Renal pelvis (tissue), 4 donors: Measurements from ENCODE around the gene NTM. TPM values are rescaled to one million over a fixed set of nuclear protein-coding genes. Genes with fewer than 3 reads are reported as not detected.

ENCODE experiments used
- DNase-seq: peaks from one replicate; pipeline ENCODE4 v3.0.0-alpha.2; 2013
- polyA plus RNA-seq, 3 donors: library from polyadenylated mRNA; unstranded; fragments of 120-200 nt; gene quantifications; one replicate each; pipeline ENCODE4 v1.2.1, GENCODE V29; 2013; ENCODE audit not compliant: insufficient read length in 3 of 3

The NTM gene
- polyA plus RNA-seq, 3 donors: 37.2 to 44.8 (median 37.5) TPM

DNA sequence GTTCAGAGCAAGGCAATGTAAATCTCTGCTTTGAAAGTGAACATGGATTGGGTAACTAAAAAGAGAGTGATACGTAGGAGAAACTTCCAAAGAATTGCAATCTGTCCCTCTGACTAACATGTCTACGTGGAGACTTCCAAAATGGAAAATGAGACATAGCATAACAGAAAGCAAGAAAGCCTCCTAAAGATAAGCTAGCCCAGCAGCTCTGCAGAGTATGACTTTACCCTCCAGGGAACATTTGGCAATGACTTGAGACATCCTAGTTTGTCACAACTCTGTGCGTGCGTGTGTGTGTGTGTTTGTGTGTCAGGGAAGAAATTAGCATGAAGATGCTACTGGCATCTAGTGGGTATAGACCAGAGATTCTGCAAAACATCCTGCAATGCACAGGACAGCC is 817.4 kb downstream of the NTM start:
- DNase-seq: no peak

GRCh38 chr11:132196928-132197327 is 826.5 kb downstream of the NTM start:
- DNase-seq: no peak

DNA sequence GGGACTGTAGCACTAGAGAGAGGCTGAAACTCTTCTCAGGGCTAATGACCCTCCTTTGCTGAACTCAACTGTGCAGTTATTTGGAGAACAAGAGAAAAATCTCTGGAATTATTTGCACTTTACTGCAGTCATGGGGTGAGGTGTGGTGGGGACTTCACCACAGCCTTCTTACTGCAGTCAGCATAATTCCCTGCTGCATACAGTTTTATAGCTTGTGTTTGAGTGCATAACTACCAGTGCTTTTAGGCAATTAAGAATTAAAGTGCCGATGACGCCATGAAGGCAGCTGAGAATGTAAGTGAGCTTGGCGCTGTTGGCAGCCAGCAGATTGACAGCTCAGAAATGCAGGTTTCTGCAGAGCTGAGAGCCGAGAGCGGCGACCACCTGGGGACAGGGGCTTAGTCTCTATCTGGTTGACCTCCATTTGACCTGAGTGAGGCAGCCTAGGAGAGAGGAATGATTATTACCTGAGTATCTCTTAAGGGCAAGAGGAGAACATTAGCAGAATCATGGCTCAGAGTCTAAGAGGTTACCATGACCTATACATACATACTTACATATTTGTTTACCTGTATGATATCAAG is 830.0 kb downstream of the NTM start:
- DNase-seq: no peak

DNA sequence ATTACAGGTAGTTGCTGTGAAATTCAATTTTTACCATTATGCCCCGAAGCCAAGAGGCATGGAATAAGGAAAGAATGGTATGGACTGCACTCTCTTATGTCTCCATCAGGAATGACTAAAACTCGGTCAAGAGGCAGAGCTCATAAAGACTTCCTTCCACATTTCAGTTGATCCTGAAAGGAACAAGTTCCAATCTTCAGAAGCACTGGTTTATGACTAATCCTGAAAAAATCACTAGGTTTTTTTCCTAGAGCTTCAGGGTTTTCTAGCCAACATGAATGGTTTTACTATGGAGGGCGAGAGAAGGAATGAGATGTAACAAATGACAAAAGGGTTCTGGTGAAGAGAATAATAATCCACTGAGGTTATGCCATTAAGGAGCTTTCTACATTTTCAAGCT is 832.2 kb downstream of the NTM start:
- no peak for DNase-seq

GRCh38 chr11:132205006-132205405 is 834.6 kb downstream of the NTM start:
- no peak for DNase-seq

DNA sequence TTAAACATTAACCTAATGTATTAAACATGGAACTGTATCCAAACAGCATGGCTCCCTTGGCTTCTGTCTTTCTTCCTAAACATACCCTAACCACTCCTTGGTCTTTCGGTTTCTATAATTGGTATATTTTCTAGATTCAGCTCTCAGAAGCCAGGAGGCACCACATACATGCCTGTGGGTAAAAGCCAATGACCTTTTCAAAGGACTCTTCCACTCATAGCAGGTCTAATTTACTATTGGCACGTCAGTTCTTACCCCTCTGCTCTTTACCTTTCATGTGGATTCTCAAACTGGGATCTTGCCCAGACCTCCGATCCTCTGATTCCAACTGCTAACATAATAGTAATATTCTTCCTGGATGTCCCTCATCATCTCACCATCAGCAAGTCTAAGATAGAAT is 835.1 kb downstream of the NTM start:
- no peak for DNase-seq

GRCh38 chr11:132206993-132207392 is 836.6 kb downstream of the NTM start:
- DNase-seq: no peak

- no peak for DNase-seq
Measured at GRCh38 chr11:132208477-132209055, 838.2 kb downstream of the NTM start.

- no peak for DNase-seq
Measured at GRCh38 chr11:132211479-132211878, 841.1 kb downstream of the NTM start.

- DNase-seq: no peak
Measured at GRCh38 chr11:132217856-132218255, 847.4 kb downstream of the NTM start.

DNA sequence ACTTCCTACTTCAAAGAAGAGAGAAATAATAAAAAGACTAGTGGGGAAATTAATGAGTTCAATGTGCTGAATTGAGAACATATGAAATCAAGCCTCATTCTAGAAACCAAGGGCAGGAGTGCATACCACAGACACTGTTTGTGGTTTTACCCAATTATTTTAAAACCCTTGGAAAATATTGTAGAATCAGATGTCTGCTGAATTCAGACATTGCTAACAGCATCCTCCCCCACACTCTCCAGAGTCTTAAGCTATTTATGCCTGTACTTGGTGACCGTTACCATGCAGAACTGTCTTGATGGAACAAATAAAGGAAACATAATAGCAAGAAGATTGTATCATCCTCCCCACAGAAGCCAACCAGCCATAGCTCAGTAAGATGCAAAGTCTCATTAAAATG is 850.1 kb downstream of the NTM start:
- DNase-seq: peak; percentile 54

- no peak for DNase-seq
Measured at GRCh38 chr11:132222345-132222744, 851.9 kb downstream of the NTM start.

DNA sequence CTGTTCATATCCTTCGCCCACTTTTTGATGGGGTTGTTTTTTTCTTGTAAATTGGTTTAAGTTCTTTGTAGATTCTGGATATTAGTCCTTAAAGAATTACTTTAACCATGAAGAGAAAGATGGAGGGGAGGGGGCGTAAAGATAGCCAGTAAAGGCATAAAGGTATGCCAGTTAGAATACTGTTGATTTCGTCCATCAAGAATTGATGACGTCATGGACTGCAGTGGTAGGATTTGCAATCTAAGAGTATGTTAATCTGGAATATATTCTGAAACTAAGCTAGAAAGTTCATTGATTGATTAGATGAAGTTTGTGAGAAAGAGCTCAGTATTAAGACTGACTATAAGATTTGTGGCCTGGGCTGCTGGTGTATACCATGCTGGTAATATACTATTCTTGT is 856.1 kb downstream of the NTM start:
- DNase-seq: no peak

DNA sequence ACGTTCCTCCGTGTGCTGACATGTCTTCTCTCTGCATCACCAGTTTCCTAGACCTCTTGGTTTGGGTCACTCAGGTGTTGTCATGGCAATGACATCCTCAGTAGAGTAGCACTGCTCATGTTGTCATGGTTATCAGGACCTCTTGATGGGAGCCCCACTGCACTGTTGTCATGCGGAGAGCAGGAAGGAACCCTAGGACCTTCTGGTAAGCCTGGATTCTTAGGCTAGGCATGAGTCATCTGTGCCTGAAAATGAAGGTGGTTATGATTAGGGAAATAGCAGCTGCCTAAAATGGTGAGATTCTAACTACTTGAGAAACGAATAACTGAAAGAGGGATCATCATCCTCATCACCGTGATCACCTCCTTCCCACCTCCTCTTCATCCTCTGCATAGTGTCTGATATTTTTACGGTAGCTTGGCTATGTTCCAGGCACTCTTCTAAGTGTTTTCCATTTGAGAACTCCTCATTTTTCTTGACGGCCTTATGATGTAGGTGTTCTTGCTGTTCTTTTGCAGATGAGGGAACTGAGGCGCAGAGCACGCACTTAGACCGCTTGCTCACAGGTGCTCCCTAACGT is 858.4 kb downstream of the NTM start:
- no peak for DNase-seq

GRCh38 chr11:132231656-132232347 is 861.4 kb downstream of the NTM start:
- no peak for DNase-seq

GRCh38 chr11:132234878-132235277 is 864.5 kb downstream of the NTM start:
- DNase-seq: no peak

DNA sequence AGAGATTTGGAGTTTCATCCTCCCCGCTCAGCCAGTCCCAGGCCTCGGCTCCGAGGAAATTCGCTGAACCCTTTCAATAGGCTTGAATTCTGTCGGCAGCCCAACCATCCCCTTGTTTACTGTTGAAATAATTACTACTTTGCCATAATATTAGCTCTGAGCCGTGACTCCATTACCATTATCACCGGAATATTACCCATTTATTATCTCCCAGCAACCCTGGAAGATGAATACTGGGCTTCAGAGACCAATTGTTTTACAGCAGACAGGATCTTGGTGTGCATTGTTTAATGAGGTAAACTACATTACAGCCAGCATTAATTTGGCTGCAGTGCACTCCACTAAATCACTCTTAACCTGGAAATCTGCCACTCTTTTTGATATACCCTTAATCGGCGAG is 867.4 kb downstream of the NTM start:
- no peak for DNase-seq

DNA sequence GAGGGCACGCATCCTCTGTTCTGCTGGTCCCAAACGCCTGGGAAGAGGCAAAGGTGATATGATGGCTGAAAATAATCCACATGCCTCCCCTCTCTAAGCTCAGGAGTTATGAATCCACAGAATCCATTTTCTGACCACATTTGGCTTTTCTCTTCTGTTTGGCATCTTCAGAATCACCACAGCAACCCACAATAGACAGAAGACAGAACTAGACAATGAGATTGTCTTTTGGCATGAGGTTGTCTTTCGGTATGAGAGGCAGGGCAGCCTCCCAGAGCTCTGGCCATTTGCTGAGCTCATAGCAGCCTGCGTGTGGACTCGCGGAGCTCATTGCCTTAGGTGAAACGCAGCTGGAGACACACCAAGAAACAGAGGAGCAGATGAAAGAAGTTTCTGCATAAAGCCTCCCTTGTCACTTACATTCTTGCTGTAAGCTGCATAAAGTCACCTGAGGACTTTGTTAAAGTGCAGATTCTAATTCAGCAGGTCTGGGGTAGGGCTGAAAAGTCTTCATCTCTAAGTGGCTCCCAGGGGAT is 868.0 kb downstream of the NTM start:
- DNase-seq: no peak

- DNase-seq: no peak
Measured at GRCh38 chr11:132240374-132240773, 870.0 kb downstream of the NTM start.

- no peak for DNase-seq
Measured at GRCh38 chr11:132242632-132243031, 872.2 kb downstream of the NTM start.

GRCh38 chr11:132244846-132245245 is 874.4 kb downstream of the NTM start:
- no peak for DNase-seq

DNA sequence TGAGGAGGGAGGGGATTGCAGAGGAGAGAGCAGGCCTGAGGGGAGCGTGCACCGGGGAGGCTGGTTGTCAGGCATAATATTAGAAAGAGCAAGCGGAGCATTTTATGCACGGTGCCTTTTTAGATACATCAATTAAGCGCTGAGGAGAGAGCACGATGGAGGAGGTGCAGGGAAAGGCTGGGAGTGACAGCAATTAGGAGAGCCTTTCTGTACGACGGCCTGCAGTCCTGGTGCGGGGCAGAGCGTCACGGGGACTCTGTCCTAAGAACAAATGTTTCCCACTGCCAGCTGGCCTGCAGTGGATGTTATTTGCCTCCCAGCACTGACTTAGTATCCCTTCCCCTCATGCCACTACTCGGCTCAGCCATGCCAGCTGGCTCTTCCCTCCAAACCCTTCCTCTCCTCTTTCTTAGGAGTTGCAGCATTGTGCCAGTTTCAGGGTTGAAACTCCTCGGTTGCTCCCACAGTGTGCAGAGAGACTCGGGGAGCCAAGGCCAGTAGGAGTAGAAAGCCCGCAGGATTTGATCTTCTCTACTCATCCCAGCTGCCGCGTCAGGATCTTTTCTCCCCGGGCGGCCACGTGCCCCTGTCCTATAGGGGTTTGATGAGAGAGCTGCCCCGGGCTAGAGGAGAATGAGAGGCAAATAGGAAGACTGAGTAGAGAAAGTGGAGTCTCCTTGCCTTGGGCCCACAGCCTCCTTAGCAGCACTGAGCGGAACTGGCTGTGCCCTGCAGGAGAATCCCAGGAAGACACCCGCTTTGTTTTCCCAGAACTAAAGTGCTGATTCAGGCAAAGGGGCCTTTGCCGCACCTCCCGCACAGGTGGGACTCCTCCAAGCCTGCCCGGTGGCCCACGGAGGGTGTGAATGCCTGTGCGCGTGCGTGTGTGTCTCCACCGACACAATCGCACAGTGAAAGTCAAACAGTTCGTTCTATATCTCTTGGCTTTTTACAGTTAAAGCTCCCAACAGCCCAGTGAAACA is 875.3 kb downstream of the NTM start:
- peak; percentile 12 for DNase-seq
